Measurements from ENCODE around the gene CAMKK1.

CAMKK1 gene

GRCh38 chr17:3900646-3901045 is 7.8 kb upstream of the CAMKK1 start (continued):
- TF ChIP-seq ZC3H10 (CRISPR knock-in tag; IDR thresholded peaks at IDR 0.05) (no peak), POU6F1 (CRISPR knock-in tag; IDR thresholded peaks at IDR 0.05; ENCODE audit: borderline replicate concordance, low read depth) (no peak), PPARA (CRISPR knock-in tag; IDR thresholded peaks at IDR 0.05; ENCODE audit: borderline replicate concordance) (no peak), ZFP3 (CRISPR knock-in tag; IDR thresholded peaks at IDR 0.05) (no peak), PATZ1 (CRISPR knock-in tag; IDR thresholded peaks at IDR 0.05; ENCODE audit: borderline replicate concordance) (no peak)

GRCh38 chr17:3897731-3898130 is 4.9 kb upstream of the CAMKK1 start:
- ATAC-seq = no peak
- TF ChIP-seq TCF4 (CRISPR knock-in tag; IDR thresholded peaks at IDR 0.05; ENCODE audit: borderline replicate concordance) (no peak), BACH2 (CRISPR knock-in tag; IDR thresholded peaks at IDR 0.05; ENCODE audit: borderline replicate concordance) (no peak), CREB5 (CRISPR knock-in tag; IDR thresholded peaks at IDR 0.05; ENCODE audit: low read depth) (no peak), OSR1 (CRISPR knock-in tag; IDR thresholded peaks at IDR 0.05) (no peak), CSDC2 (CRISPR knock-in tag; IDR thresholded peaks at IDR 0.05) (no peak), ZC3H10 (CRISPR knock-in tag; IDR thresholded peaks at IDR 0.05) (no peak), SNAI2 (CRISPR knock-in tag; IDR thresholded peaks at IDR 0.05) (no peak), PATZ1 (CRISPR knock-in tag; IDR thresholded peaks at IDR 0.05; ENCODE audit: borderline replicate concordance) (no peak), TSHZ2 (CRISPR knock-in tag; IDR thresholded peaks at IDR 0.05) (no peak), GLIS3 (CRISPR knock-in tag; IDR thresholded peaks at IDR 0.05) (no peak), CSRNP3 (CRISPR knock-in tag; IDR thresholded peaks at IDR 0.05) (no peak), PPARA (CRISPR knock-in tag; IDR thresholded peaks at IDR 0.05; ENCODE audit: borderline replicate concordance) (no peak), ZFP30 (CRISPR knock-in tag; IDR thresholded peaks at IDR 0.05) (no peak), ZNF565 (CRISPR knock-in tag; conservative IDR thresholded peaks at IDR 0.05; ENCODE audit: low read depth) (no peak), ISL1 (CRISPR knock-in tag; IDR thresholded peaks at IDR 0.05) (no peak), ESRRG (CRISPR knock-in tag; IDR thresholded peaks at IDR 0.05) (no peak), ZNF70 (CRISPR knock-in tag; IDR thresholded peaks at IDR 0.05) (no peak), TOX (CRISPR knock-in tag; IDR thresholded peaks at IDR 0.05; ENCODE audit: borderline replicate concordance) (no peak), RARB (CRISPR knock-in tag; IDR thresholded peaks at IDR 0.05) (no peak)

- no peak for ATAC-seq
- TF ChIP-seq ZFP30 (CRISPR knock-in tag; IDR thresholded peaks at IDR 0.05) (no peak), CSRNP3 (CRISPR knock-in tag; IDR thresholded peaks at IDR 0.05) (no peak), SNAI2 (CRISPR knock-in tag; IDR thresholded peaks at IDR 0.05) (no peak), TSHZ2 (CRISPR knock-in tag; IDR thresholded peaks at IDR 0.05) (no peak), ZNF70 (CRISPR knock-in tag; IDR thresholded peaks at IDR 0.05) (no peak), ZFP3 (CRISPR knock-in tag; IDR thresholded peaks at IDR 0.05) (no peak), ZNF8 (CRISPR knock-in tag; IDR thresholded peaks at IDR 0.05) (no peak), TCF4 (CRISPR knock-in tag; IDR thresholded peaks at IDR 0.05; ENCODE audit: borderline replicate concordance) (no peak), BACH2 (CRISPR knock-in tag; IDR thresholded peaks at IDR 0.05; ENCODE audit: borderline replicate concordance) (no peak), CSDC2 (CRISPR knock-in tag; IDR thresholded peaks at IDR 0.05) (no peak), ZC3H10 (CRISPR knock-in tag; IDR thresholded peaks at IDR 0.05) (no peak), PPARA (CRISPR knock-in tag; IDR thresholded peaks at IDR 0.05; ENCODE audit: borderline replicate concordance) (no peak)
These were observed 4.0 kb upstream of the CAMKK1 start for GRCh38 chr17:3896968-3897235.
